ES-I3 (cell line): ENCODE data around the gene TP53RK.

Source experiments
- H3K36me3 ChIP-seq: 2 replicates; pipeline ENCODE4 v1.6.1; 2013; ENCODE audit warnings: mild to moderate bottlenecking, low read length, control low read depth, moderate library complexity; ENCODE audit not compliant: insufficient read depth
- H3K4me1 ChIP-seq: 2 replicates; pipeline ENCODE4 v1.6.1; 2013; ENCODE audit warnings: mild to moderate bottlenecking, control low read depth, low read length; ENCODE audit not compliant: insufficient read depth
- H3K9ac ChIP-seq: 2 replicates; pipeline ENCODE4 v1.6.1; 2013; ENCODE audit warnings: low read depth, mild to moderate bottlenecking, low read length, moderate library complexity
- H3K9me3 ChIP-seq: 2 replicates; pipeline ENCODE4 v1.6.1; 2013; ENCODE audit warnings: mild to moderate bottlenecking, low read length, moderate library complexity; ENCODE audit not compliant: control insufficient read depth, insufficient read depth

TP53RK gene

GRCh38 chr20:46638898-46639274, 50.4 kb downstream of the TP53RK start:
- peaks cover 15% of the 10 kb centered on the region; the same call in 1 of the 2 replicates for H3K4me1 ChIP-seq
- H3K36me3 ChIP-seq = no peaks in the 10 kb centered on the region
- H3K9ac ChIP-seq = no peak overlapping the region
- H3K9me3 ChIP-seq = no peaks in the 10 kb centered on the region

- H3K36me3 ChIP-seq = no peaks in the 10 kb centered on the region
- peaks cover 15% of the 10 kb centered on the region; the same call in 1 of the 2 replicates for H3K4me1 ChIP-seq
- H3K9ac ChIP-seq = no peak overlapping the region; the same call in 1 of the 2 replicates
- H3K9me3 ChIP-seq = no peaks in the 10 kb centered on the region
Observed at GRCh38 chr20:46638134-46638897, 50.9 kb downstream of the TP53RK start.

GRCh38 chr20:46637427-46638133, 51.7 kb downstream of the TP53RK start:
- no peak overlapping the region; the same call in 1 of the 2 replicates for H3K9ac ChIP-seq

GRCh38 chr20:46637020-46637419, 52.2 kb downstream of the TP53RK start:
- Histone ChIP-seq H3K9ac (no peak overlapping the region), H3K4me1 (peaks cover 16% of the 10 kb centered on the region; the same call in 1 of the 2 replicates), H3K36me3 (no peaks in the 10 kb centered on the region), H3K9me3 (no peaks in the 10 kb centered on the region)

More at GRCh38 chr20:46637427-46638133, 51.7 kb downstream of the TP53RK start:
- Histone ChIP-seq H3K36me3 (no peaks in the 10 kb centered on the region), H3K9me3 (no peaks in the 10 kb centered on the region), H3K4me1 (peaks cover 15% of the 10 kb centered on the region; the same call in 1 of the 2 replicates)

GRCh38 chr20:46636514-46636913, 52.7 kb downstream of the TP53RK start:
- Histone ChIP-seq H3K9ac (no peak overlapping the region), H3K9me3 (no peaks in the 10 kb centered on the region), H3K36me3 (no peaks in the 10 kb centered on the region), H3K4me1 (peaks cover 21% of the 10 kb centered on the region; the same call in 1 of the 2 replicates)

- no peaks in the 10 kb centered on the region; the same call in 1 of the 2 replicates for H3K36me3 ChIP-seq
- no peak overlapping the region for H3K9ac ChIP-seq
- no peaks in the 10 kb centered on the region for H3K9me3 ChIP-seq
- peaks cover 29% of the 10 kb centered on the region; the same call in 1 of the 2 replicates for H3K4me1 ChIP-seq
Observed at GRCh38 chr20:46635514-46636136, 53.6 kb downstream of the TP53RK start.

- Histone ChIP-seq H3K9me3 (peaks cover 3% of the 10 kb centered on the region; the same call in 1 of the 2 replicates), H3K36me3 (no peaks in the 10 kb centered on the region; the same call in 1 of the 2 replicates), H3K9ac (no peak overlapping the region), H3K4me1 (peaks cover 22% of the 10 kb centered on the region; the same call in 1 of the 2 replicates)
Observed at GRCh38 chr20:46634528-46634927, 54.7 kb downstream of the TP53RK start.
